Astrocyte of the cerebellum (primary cell): ENCODE results near the gene PALM.

Source experiments
- DNase-seq: peaks from one replicate; pipeline ENCODE4 v3.0.0-alpha.2; 2011; ENCODE audit warnings: low read depth
- H3K4me3 ChIP-seq: 2 replicates; pipeline ENCODE4 v1.5.1; 2011; ENCODE audit warnings: mild to moderate bottlenecking, low read depth, low read length, moderate library complexity
- CTCF ChIP-seq: IDR thresholded peaks from 2 replicates; pipeline ENCODE4 v1.5.1; 2012; ENCODE audit warnings: low read length, low read depth, moderate library complexity, mild to moderate bottlenecking; ENCODE audit errors: missing control alignments
- in situ Hi-C: cut with HindIII; loops from 2 replicates; pipeline ENCODE4 v1.10.0; 2017; ENCODE audit warnings: low sequenced_read_pairs

Gene PALM

GRCh38 chr19:703329-703650 is 5.4 kb upstream of the PALM start:
- in situ Hi-C loops = no loop called here
- no peak for TF ChIP-seq CTCF
- no peak for DNase-seq
- no peak overlapping the region for H3K4me3 ChIP-seq

- TF ChIP-seq CTCF = no peak
- no peak for DNase-seq
- no peak overlapping the region for H3K4me3 ChIP-seq
- in situ Hi-C loops = no loop called here
These were observed 4.9 kb upstream of the PALM start for GRCh38 chr19:703651-704446.

- no peak overlapping the region for H3K4me3 ChIP-seq
- no peak for TF ChIP-seq CTCF
- in situ Hi-C loops = no loop called here
- DNase-seq = no peak
These were observed 4.3 kb upstream of the PALM start for GRCh38 chr19:704447-704741.

DNA sequence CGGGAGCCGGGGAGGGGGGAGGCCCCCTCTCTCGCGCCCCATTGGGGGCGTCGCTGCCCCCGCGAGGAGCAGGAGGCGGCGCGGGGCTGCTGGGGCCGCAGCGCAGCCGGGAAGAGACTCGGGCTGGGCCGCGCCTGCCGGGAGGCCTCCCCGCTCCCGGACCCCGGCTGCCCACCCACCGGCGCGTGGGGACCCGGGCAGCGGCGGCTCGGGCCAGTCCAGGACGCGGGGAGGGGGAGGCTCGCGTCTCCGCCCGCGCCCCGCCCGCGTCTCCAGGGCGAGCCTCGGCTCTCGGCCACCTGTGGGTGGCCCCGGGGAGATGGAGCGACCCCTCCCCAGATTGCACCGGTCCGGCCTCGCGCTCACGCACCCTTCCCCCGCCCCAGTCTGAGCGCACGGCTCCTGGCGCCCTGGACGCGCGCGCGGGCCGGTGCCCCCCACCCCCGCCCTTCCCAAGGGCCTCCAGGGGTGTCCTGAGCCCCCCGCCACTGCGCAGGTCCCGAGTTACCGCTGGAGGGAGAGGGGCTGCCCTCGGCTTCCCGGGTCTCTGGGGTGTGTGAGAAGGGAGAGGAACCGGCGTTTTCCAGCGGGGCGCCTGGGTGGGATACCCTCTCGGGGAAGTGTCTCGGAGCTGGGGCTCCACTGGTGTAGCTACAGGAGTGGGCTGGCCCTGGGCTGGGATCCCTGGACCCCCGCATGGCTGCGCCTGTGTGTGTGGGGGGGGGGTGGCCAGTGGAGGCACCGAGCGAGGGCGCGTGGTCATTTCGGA is 645 bp downstream of the PALM start:
- peak overlapping the region; percentile 64 for H3K4me3 ChIP-seq
- in situ Hi-C loops = no loop called here
- no peak for TF ChIP-seq CTCF
- no peak for DNase-seq

DNA sequence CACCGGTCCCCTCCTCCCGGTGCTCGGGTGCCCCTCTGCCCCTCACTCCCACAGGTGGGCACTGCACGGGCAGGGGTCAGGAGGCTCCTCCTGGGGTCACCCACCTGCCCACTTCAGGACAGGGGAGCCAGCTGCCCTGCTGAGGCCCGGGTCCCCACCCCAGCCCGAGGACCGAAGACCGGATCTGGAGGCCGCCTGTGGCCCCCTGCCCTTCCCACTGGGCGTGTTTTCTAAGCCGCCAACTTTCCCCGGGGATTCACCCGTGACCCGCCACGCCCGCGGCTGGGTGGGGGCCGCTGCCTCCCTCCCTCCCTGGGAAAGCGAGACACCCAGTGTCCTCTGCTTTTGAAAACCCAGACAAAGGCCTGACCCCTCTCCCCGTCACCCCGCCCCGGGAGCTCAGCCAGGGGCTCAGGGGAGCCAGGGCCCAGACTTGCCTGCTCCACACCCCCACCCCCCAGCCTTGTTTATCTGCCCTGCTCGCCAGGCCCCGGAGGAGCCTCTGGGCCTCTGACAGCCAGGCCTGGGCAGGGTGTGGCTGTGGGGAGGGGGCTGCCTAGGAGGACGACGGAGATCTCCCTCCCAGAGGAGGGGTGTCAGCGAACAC is 1.3 kb downstream of the PALM start:
- peak overlapping the region; percentile 64 for H3K4me3 ChIP-seq
- no peak for DNase-seq
- in situ Hi-C loops = no loop called here
- no peak for TF ChIP-seq CTCF

- H3K4me3 ChIP-seq = peak overlapping the region; percentile 64
- in situ Hi-C loops = no loop called here
- peak; percentile 61 for DNase-seq
- TF ChIP-seq CTCF = no peak
These were observed 2.0 kb downstream of the PALM start for GRCh38 chr19:710767-711166.
